Prostate gland (tissue), 2 donors: ENCODE measurements around the gene P2RY13.

Experiments used
- CTCF ChIP-seq, 4 experiments: fragments of 200-600 bp in 2 of 4; fragments of 450-650 bp in 2 of 4; sonication (generic) in 2 of 4; IDR thresholded peaks; 1 replicate in 3 of 4; 2 replicates in 1 of 4; pipeline ENCODE4 v1.5.1; 2016 to 2019; ENCODE audit warnings: antibody characterized with exemption in 4 of 4, mild to moderate bottlenecking in 2 of 4, moderate library complexity in 2 of 4
- POLR2AphosphoS5 ChIP-seq: sonication (generic); formaldehyde crosslinking; IDR thresholded peaks from one replicate; pipeline ENCODE4 v1.6.1; 2017; ENCODE audit warnings: antibody characterized with exemption

GRCh38 chr3:151314137-151314536 is 15.2 kb downstream of the P2RY13 start:
- TF ChIP-seq CTCF (IDR thresholded peaks at IDR 0.05) (no peak), POLR2AphosphoS5 (no peak)
